HK-2 (cell line): Measurements from ENCODE around the gene DDI1.
A peak's percentile ranks its signal among the peaks of the same experiment; 100 is the strongest.
"Not testable (repeated sequence)": the region's sequence is repeated elsewhere in the genome, so short reads cannot be mapped to it uniquely, and the experiment has no call there.

Experiments used
- DNase-seq: peaks from one replicate; pipeline ENCODE4 v3.0.0-alpha.2; 2018; ENCODE audit not compliant: unreplicated experiment

Gene DDI1

DNA sequence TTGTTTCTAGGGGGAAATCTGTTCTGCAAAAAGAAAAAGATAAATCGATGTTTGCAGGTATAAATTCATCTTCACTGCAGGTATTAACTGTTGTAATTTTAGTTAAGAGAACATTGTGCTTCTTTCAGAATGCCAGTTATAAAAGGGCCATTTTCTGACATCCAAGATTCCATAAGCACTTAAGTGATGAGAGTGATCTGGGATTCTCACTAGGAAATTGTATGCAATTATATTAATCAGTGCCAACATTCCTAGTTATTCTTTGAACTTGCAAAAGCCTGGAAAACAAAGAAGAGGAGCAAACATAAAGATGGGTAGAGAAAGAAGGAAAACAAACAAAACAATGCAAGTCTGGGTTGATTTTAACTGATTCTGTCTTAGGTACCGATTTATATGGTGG is 5.4 kb downstream of the DDI1 start:
- DNase-seq: no peak

DNA sequence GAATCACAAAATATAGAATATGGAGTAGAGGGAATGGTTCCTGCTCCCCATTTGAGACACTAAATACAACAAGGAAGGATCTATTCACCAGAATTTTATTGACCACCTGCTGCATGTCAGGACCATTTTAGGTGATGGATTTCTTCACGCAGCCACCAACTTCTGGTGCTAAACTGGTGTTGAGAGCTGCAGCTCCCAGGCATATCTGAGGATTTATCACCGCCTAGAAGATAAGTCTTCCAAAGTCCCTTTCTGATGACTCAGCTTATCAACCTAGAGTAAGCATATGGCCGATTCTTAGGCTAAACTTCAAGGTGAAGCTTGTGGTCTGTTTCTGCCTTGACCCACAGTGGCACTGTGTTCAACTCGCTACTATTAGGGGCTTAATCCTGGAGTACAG is 6.7 kb downstream of the DDI1 start:
- DNase-seq: no peak

DNA sequence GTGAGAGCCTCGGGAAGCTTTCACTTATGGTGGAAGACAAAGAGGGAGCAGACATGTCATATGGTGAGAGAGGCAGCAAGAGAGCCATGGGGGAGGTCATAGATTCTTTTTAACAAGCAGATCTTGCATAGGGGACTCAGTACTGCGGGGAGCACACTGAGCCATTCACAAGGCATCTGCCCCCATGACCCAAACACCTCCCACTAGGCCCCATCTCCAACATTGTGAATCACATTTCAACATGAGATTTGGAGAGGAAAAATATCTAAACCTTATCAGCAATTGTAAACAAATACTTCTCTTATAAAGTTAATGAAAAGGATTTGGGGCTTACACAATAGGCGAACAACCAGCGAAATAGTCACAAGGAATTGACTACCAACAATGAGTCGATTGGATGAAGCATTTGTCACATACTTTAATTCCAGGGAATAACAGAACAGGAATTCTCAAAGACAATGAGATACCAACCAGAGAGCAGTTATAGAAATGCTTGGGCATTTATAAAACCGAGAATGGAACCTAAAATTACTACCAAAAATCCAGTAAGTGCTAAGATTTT is 7.3 kb downstream of the DDI1 start:
- DNase-seq: no peak

DNA sequence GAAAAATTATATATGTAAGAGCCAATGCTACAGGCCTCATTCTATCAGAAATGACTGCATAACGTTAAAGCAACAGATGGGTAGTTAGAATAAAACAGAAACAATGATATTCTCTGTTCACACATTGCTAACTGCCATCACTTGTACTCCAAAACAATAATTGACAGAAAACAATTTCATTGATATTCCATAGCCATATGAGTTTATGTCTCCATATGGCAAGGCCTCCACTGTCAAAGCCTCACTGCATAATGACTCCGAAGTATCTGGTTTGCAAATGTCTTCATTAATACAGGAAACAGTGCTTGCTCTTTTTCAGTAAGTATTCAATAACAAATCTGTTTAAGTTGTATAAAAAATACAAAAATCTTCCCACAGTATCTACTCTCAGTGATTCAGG is 9.9 kb downstream of the DDI1 start:
- DNase-seq: no peak

DNA sequence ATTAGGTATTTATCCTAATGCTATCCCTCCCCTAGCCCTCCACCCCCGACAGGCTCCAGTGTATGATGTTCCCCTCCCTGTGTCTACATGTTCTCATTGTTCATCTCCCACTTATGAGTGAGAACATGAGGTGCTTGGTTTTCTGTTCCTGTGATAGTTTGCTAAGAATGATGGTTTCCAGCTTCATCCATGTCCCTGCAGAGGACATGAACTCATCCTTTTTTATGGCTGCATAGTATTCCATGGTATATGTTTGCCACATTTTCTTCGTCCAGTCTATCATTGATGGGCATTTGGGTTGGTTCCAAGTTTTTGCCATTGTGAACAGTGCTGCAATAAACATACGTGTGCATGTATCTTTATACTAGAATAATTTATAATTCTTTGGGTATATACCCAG is 10.4 kb downstream of the DDI1 start:
- not testable (repeated sequence) for DNase-seq

DNA sequence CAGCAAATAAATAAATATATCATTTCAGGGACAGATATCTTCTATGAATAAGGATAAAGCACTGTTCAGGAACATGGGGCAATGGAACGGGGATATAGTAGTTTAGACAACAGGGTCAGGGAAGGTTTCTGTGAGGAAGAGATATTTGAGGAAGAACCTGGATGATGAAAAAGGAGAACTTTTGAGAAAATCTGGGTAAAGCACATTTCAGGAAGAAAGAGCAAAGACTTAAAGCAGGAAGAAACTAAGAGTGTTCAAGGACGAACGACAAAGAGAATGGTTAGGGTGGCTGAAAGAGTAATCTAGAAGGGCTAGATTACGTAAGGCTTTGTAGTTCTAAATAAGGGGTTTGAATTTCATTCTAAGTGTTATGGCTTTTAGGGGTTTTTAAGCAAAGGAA is 12.7 kb downstream of the DDI1 start:
- DNase-seq: no peak

DNA sequence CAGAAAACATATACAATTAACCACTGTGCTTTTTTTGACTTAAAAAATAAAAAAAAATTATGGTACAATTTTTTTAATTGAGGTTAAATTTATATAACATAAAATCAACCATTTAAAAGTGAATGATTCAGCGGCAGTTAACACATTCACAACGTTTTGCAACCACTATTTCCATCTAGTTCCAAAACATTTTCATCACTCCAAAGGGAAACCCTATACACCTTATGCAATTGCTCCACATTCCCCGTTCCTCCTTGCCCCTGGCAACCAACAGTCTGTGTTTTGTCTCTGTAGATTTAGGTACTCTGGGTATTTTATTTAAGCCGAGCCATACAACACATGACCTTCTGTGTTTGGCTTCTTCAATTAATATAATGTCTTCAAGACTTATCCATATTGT is 15.3 kb downstream of the DDI1 start:
- DNase-seq: no peak

DNA sequence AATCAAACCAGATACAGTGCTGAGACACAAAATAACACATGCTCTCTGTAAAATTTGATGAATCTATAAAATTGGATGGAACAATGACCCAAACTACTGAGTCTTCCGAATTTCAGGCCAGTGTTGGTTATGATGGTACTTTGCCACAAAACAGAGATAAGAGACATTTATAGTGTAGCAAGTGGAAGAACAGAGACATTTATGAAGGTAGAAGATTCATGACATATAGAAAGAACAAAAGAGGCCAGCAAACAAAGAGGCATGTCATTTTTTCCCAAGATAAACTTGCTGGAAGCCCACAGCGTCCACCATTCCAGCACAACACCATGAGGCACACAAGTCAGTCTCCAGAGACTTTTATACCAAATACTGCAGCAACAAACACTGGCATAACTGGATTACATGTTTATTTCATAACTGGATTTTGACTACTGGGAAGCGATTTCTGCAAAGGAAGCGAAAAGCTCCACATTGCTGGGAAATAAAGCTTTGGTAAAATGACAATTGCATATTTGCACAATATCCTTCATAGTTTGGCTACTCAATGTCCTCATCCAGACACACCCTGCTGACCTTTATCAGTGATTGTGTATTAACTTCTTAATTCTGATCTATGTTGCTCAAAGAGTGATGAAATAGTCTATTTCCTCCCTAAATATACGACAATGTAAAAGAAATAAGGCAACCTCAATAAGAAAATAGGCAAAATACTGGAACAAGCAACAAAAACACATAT is 17.5 kb downstream of the DDI1 start:
- no peak for DNase-seq

DNA sequence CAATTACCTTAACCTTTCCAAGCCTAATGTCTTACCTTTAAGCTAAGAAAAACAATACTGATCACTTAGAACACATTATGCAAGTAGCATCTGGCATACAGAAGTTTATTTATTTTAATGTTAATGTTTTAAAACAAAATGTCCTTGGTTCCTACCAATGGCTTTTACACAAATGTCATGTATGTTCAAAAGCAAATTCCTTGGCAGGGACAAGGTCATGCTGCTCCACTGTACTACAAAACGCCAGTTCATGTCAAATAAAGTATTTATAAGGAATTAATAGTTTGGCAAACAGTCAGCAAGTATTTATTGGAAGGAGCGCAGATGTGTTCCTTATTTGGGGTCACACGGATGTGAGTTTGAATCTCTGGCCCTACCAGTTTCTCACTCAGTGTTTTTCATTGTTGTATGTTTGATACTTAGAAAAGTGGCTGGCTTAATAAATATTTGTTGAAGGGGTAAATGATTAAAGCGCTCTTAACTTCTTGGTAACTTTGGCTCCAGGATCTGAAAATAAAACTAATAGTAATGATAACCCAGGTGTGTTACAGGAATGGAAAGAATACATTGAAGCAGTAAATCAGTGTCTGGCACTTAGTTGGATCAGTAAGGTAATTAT is 18.6 kb downstream of the DDI1 start:
- no peak for DNase-seq

DNA sequence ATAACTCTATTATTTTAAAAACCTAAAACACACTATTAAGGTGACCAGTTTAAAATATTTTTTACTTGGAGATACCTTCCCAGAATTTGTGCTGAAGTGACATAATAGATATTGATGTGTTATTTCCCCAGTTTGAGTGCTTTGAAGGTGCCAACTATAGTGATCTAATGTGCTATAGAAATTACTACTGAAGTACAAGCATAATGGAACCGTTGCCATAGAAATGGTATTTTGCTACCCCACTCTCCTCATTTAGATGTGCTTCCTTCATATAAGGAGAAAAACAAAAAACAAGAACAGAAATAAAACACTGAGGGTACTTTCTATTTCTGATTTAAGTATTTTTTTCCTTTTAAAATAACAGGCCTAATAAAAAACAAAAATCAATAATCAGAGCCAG is 19.2 kb downstream of the DDI1 start:
- DNase-seq: no peak

DNA sequence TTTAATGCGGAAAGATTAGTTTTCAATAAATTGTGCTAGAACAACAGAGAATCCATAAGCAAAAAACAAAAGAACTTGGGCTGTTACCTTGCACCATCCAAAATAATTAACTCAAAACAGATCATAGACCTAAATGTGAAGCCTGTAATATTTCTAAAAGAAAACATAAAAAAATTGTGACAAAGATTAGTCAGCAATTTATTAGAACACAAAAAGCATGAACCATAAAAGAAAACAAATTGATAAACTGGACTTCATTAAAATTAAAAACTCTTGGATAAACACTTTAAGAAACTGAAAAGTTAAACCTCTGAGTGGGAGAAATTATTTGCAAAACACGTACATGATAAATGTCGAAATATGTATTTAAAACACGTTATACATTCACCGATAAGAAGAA is 21.5 kb downstream of the DDI1 start:
- no peak for DNase-seq

DNA sequence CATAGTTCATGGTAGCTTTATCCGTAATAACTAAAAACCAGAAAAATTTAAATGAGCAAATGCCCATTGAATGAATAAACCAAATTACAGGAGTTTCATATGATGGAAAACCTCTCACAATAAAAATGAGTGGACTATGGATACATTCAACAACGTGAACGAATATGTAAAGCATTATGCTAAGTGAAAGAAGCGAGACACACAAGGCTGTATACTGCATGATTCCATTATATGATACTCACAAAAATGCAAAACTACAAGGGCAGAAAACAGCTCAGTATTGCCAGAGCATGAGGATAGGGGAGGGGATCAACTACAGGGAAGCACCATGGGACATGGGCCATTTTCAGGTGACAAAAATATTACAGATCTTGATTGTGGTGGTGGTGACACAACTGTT is 22.2 kb downstream of the DDI1 start:
- DNase-seq: no peak

DNA sequence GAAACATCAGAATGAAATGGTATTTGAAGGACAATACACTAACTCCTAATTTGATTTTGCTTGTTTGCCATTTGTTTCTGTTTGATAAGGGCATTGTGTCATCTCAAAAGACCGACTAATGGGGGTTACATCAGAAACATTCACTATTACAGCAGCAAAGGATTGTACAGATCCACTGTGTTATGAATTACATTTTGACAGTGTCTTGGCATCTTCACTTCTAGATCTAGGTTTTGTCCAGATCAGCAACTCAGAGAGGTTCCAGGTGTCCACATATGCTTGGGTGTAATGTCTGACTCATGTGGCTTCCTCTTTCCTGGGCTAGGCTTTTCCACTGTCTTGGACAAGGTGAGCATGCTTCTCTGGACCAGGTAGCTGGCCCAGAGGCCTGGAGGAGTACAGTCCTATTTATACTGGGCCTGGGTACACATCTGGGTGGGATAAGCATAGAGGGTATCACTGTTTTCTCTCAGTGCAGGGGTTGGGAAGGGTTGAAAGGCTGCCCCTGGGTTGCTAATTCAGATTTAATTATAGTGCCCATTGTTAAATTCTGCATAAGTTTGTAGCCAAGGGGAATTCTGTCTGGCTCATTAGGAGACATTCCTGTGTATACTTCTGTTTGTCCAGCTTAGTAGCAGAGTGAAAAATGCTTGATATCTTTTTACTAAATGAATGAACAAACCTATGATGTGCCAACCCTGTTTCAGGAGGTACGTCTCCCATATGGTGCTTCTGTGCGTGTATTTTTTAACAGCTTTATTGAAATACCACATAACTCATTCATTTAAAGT is 23.8 kb downstream of the DDI1 start:
- DNase-seq: no peak

DNA sequence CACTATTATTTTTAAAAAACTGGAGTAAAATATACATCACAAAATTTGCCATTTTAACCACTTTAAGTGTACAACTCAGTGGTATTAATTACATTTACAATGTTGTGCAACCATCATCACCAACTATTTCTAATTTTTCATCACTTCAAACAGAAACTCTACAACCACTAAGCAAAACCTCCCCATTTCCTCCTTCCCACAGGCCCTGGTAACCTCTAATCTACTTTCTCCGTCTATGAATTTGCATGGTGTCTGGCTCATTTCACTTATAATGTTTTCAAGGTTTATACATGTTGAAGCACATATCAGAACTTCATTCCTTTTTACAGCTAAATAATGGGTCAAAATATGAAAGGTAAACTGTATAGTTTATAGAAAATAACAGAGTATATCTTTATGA is 24.4 kb downstream of the DDI1 start:
- no peak for DNase-seq

DNA sequence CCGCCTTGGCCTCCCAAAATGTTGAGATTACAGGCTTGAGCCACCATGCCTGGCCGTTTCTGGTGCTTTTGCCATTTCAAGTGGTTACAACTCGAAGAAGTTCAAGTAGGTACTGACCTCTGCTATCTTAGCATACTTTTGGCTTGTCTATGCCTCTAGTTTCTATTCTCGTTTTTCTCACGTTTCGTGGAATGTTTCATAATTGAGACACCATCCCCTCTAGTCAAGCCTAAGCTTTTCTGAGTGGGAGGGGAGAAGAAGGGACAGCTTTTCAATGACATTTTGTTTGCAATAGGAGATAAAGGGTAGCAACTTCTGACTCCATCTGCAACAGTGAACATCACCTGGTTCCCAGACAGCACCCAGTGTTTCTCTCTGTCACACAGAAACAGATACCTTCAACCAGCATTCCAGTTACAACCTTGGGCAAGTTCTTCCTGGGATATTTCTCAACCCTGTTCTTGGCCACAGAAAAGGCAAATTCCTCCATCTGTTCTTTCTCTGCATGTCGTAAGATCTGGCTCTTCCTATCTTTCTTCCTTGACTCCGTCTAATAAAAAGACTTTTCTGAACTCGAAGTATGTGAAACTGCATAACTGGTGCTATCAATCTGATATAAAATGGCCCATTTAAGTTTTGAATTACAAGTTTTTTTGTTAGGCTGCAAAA is 25.5 kb downstream of the DDI1 start:
- no peak for DNase-seq

DNA sequence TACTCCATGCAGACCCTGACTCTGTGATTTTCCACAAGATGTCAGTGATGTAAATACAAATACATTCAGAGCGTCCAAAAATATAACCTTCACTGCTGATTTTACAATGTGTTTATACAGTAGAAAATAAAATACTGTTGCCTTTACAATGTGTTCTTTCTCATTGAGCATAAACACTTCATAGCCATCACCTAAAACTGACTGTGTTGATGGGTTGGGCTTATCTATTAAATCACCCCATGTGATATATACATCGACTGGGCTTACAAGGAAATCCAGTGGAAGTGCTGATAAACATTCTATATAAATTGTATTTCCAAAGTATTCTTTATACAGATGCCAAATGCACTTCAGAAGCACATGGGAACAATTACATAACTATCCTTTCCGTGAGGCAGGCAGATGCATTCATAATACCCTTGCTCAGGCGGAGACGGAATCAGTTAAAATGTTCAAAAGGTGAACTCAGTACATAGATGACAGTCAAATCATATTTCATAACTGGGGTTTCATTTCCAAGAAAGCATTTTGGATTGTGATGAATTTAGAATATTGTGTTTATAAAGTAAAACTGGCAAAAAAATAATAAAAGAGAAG is 27.7 kb downstream of the DDI1 start:
- no peak for DNase-seq

DNA sequence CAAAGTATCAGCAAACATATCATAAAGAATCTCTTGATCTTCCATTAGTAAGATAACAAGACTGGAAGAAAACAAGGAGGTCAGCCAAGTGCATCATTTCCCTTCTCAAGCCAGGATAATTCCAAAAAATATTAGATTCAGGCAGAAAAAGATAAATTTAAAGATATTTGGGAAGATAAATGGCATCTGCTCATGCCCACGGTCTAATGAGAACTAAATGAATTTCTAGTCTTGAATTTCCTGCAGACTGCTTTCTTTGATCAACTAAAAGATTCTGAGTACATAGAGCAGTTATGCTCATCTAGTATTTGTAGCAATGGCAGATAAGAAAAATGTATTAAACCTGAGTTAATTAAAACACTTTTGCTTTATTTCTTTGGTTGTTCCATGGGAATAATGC is 31.1 kb downstream of the DDI1 start:
- DNase-seq: no peak

DNA sequence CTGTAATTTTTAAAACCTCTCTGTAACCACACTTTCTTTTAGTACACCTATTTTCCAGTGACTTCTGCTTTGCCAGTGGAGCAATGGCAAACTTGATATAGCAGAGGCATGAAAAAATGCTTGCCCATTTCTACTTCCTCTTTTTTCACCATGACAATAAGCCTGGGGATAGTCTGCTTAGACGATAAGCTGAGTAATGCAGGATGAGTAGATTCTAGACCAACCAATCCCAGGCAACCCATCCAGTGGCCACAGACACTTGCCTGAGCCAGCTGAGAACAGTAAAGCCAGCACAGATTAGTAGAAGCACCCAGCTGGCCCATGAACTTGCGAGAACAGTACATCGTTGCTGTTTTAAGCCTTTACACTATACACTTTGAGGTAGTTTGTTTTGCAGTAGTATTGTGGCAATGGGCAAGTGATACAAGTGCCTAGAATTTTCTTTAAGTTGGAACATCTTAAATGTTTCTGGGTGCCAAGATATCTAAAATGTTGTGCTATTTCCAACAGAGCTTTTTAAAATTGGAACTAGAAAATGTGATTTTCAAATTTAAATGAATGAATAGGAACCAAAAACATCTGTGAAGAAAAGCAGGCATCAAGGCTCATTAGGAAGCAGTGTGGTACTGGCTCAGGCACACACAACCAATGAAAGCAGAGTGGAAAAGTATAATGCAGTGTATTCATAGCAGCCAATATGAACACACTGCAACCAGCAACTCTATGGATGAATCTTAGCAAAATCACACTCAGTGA is 37.7 kb downstream of the DDI1 start:
- peak; percentile 9 for DNase-seq

DNA sequence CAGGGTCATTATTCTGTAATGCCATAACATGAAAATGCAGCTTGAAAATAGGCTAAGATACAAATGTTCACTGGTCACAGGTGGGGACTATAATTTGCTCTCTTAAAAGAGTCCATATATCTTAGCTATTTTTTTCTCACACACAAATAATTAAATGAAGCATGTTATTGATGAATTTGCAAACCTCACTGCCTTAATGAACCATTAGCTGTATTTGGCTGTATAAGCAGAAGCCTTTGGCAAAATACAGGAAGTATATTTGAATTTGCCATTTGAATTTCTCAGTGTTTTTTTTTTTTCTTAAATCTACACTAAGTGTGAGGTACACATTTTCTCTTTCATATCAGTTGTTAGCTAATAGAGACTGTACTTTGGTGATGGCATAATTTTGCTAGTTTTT is 38.7 kb downstream of the DDI1 start:
- no peak for DNase-seq

DNA sequence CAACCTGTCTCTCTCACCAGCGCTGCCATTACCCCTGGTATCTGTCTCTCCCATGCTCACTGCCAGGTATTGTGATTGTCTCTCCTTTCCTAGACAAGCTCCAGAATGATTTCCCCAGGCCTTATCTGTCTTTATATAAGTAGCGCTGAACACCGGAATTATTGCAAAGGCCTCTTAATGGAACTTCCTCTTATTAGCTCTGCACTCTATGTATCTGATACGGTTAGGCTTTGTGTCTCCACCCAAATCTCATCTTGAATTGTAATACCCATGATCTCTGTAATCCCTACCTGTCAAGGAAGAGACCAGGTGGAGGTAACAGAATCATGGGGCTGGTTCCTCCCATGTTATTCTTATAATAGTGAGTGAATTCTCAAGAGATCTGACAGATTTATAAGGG is 39.3 kb downstream of the DDI1 start:
- no peak for DNase-seq

DNA sequence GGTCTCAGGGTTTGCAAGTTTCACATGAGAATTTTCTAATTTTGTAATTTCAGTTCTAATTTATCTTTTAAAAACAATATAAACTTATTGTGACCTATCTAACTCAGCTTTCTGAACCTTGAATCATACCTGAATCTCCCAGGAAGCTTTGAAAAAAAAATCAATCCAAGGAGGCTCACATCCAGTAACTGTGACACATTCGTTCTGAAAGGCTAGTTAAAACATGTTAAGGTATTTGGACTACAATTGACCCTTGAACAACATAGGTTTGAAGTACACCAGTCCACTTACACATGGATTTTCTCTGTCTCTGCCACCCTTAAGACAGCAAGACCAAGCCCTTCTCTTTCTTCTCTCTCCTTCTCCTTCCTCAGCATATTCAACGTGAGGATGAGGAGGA is 40.0 kb downstream of the DDI1 start:
- no peak for DNase-seq
